SK-N-SH (cell line): ENCODE data around the gene DLG2. TPM values are rescaled to one million over a fixed set of nuclear protein-coding genes. Genes with fewer than 3 reads are reported as not detected.

Experiments
- CTCF ChIA-PET: fragments of 300-600, 350-600 bp; formaldehyde crosslinking; extraction: SDS; loops from one replicate; lab custom pipeline; 2021; lab: Yijun Ruan, JAX
- POLR2A ChIA-PET: fragments of 350-600 bp; sonication (Branson Sonifier 250); formaldehyde crosslinking; extraction: SDS; loops from one replicate; lab custom pipeline; 2020; ENCODE audit warnings: antibody characterized with exemption, inconsistent platforms; lab: Yijun Ruan, JAX
- DNase-seq: peaks from one replicate; pipeline ENCODE4 v3.0.0; 2012
- H2AFZ ChIP-seq: fragments of 200-600 bp; sonication (generic); 2 replicates; pipeline ENCODE4 v1.8.1; 2016; ENCODE audit warnings: antibody characterized with exemption, mild to moderate bottlenecking, low read depth
- H3F3A ChIP-seq: fragments of 200-600 bp; sonication (generic); replicated peaks from 2 replicates; pipeline ENCODE3; 2016; ENCODE audit warnings: antibody characterized with exemption, mild to moderate bottlenecking; ENCODE audit not compliant: insufficient read depth
- H3K27ac ChIP-seq, 2 experiments: fragments of 200-500 bp in 1 of 2; fragments of 200-600 bp in 1 of 2; sonication (Bioruptor generic) in 1 of 2; sonication (generic), shearing (Covaris generic) in 1 of 2; 2 replicates each; pipeline versions ENCODE4 v1.5.1 to v1.6.1; 2014 to 2016; ENCODE audit warnings: low read depth in 2 of 2, inconsistent platforms in 1 of 2, low read length in 1 of 2, mild to moderate bottlenecking in 1 of 2, mixed read lengths in 1 of 2
- H3K27me3 ChIP-seq: fragments of 200-600 bp; sonication (generic), shearing (Covaris generic); 2 replicates; pipeline ENCODE4 v1.6.1; 2016; ENCODE audit warnings: mixed run types; ENCODE audit not compliant: insufficient read depth
- H3K36me3 ChIP-seq, 2 experiments: fragments of 200-500 bp in 1 of 2; fragments of 200-600 bp in 1 of 2; sonication (Bioruptor generic) in 1 of 2; sonication (generic) in 1 of 2; replicated peaks in 1 of 2; 2 replicates each; pipeline versions ENCODE3 to v1.5.1; 2014 to 2016; ENCODE audit warnings: low read length in 1 of 2, mild to moderate bottlenecking in 1 of 2; ENCODE audit not compliant: insufficient read depth in 2 of 2, control insufficient read depth in 1 of 2
- H3K4me1 ChIP-seq, 2 experiments: fragments of 200-500 bp in 1 of 2; fragments of 200-600 bp in 1 of 2; sonication (Bioruptor generic) in 1 of 2; sonication (generic), shearing (Covaris generic) in 1 of 2; 2 replicates each; pipeline versions ENCODE4 v1.5.1 to v1.6.1; 2014 to 2016; ENCODE audit warnings: low read depth in 1 of 2, low read length in 1 of 2, mixed run types in 1 of 2; ENCODE audit not compliant: insufficient read depth in 2 of 2, control insufficient read depth in 1 of 2
- H3K4me2 ChIP-seq: fragments of 200-600 bp; sonication (generic), shearing (Covaris generic); 2 replicates; pipeline ENCODE4 v1.6.1; 2017; ENCODE audit warnings: mixed run types
- H3K4me3 ChIP-seq, 2 experiments: fragments of 200-500 bp in 1 of 2; fragments of 200-600 bp in 1 of 2; sonication (Bioruptor generic) in 1 of 2; sonication (generic), shearing (Covaris generic) in 1 of 2; 2 replicates each; pipeline versions ENCODE4 v1.5.1 to v1.8.1; 2014 to 2016; ENCODE audit warnings: low read depth in 2 of 2, inconsistent platforms in 1 of 2, low read length in 1 of 2, mild to moderate bottlenecking in 1 of 2, mixed read lengths in 1 of 2, moderate library complexity in 1 of 2
- H3K79me2 ChIP-seq: fragments of 200-600 bp; sonication (generic); 2 replicates; pipeline ENCODE4 v1.8.1; 2017; ENCODE audit warnings: mild to moderate bottlenecking; ENCODE audit not compliant: insufficient read depth
- H3K9ac ChIP-seq: fragments of 200-600 bp; sonication (generic); 2 replicates; pipeline ENCODE4 v1.6.1; 2017; ENCODE audit warnings: mixed run types
- H3K9me2 ChIP-seq: fragments of 200-600 bp; sonication (generic); 2 replicates; pipeline ENCODE4 v1.6.1; 2017; ENCODE audit warnings: mixed run types
- H3K9me3 ChIP-seq: fragments of 200-600 bp; sonication (generic); 2 replicates; pipeline ENCODE4 v1.6.1; 2017; ENCODE audit warnings: mixed run types, mild to moderate bottlenecking, moderate library complexity
- H4K20me1 ChIP-seq: fragments of 200-600 bp; sonication (generic); 2 replicates; pipeline ENCODE4 v1.6.1; 2017; ENCODE audit warnings: mild to moderate bottlenecking, mixed run types; ENCODE audit not compliant: insufficient read depth
- CHD2 ChIP-seq: fragments of 150-350 bp; IDR thresholded peaks from 2 replicates; pipeline ENCODE4 v1.6.1; 2018; ENCODE audit warnings: low read length; ENCODE audit not compliant: partially characterized antibody
- ELF1 ChIP-seq: IDR thresholded peaks from 2 replicates; pipeline ENCODE4 v1.4.0; 2012
- EZH2phosphoT487 ChIP-seq: fragments of 200-600 bp; sonication (generic); IDR thresholded peaks from 2 replicates; pipeline ENCODE4 v1.6.1; 2017; ENCODE audit warnings: low read depth, mixed run types, mild to moderate bottlenecking, antibody characterized with exemption, moderate library complexity, borderline replicate concordance
- FOSL2 ChIP-seq: IDR thresholded peaks from 2 replicates; pipeline ENCODE4 v1.4.0; 2012; ENCODE audit warnings: low read depth, mild to moderate bottlenecking, moderate library complexity, borderline replicate concordance
- FOXJ3 ChIP-seq: sonication (generic); formaldehyde crosslinking; IDR thresholded peaks from 2 replicates; pipeline ENCODE4 v1.5.1; 2020; ENCODE audit warnings: mild to moderate bottlenecking, missing genetic modification reagents
- FOXM1 ChIP-seq: IDR thresholded peaks from 2 replicates; pipeline ENCODE4 v1.4.0; 2012; ENCODE audit warnings: low read depth, mild to moderate bottlenecking
- GATA2 ChIP-seq: sonication (generic); formaldehyde crosslinking; IDR thresholded peaks from 2 replicates; pipeline ENCODE4 v1.5.0; 2020; ENCODE audit warnings: mild to moderate bottlenecking, missing genetic modification reagents
- IRF3 ChIP-seq: fragments of 150-350 bp; IDR thresholded peaks from 2 replicates; pipeline ENCODE4 v1.6.1; 2016; ENCODE audit warnings: mild to moderate bottlenecking, low read depth, low read length
- MEF2A ChIP-seq: IDR thresholded peaks from 2 replicates; pipeline ENCODE4 v1.4.0; 2012; ENCODE audit warnings: low read depth, borderline replicate concordance
- MXI1 ChIP-seq: IDR thresholded peaks from 2 replicates; pipeline ENCODE4 v1.6.1; 2012; ENCODE audit warnings: mild to moderate bottlenecking, low read depth, low read length, improper control_type of control experiment
- NRF1 ChIP-seq: IDR thresholded peaks from 2 replicates; pipeline ENCODE4 v1.6.1; 2012; ENCODE audit warnings: low read depth, mild to moderate bottlenecking, low read length
- POLR2AphosphoS5 ChIP-seq: IDR thresholded peaks from 2 replicates; pipeline ENCODE4 v1.6.1; 2012; ENCODE audit warnings: low read depth, low read length
- RAD21 ChIP-seq: IDR thresholded peaks from 2 replicates; pipeline ENCODE4 v1.6.1; 2012; ENCODE audit warnings: mild to moderate bottlenecking, low read length
- RCOR1 ChIP-seq: fragments of 150-350 bp; IDR thresholded peaks from 2 replicates; pipeline ENCODE4 v1.6.1; 2017; ENCODE audit warnings: antibody characterized with exemption, low read length
- RXRA ChIP-seq: IDR thresholded peaks from 2 replicates; pipeline ENCODE4 v1.4.0; 2012; ENCODE audit warnings: low read depth, mild to moderate bottlenecking, borderline replicate concordance
- SIN3A ChIP-seq: IDR thresholded peaks from 2 replicates; pipeline ENCODE4 v1.6.1; 2012; ENCODE audit warnings: low read depth, mild to moderate bottlenecking, low read length, moderate library complexity, borderline replicate concordance
- TCF12 ChIP-seq: IDR thresholded peaks from 2 replicates; pipeline ENCODE4 v1.4.0; 2012
- TEAD4 ChIP-seq: IDR thresholded peaks from 2 replicates; pipeline ENCODE4 v1.4.0; 2012; ENCODE audit warnings: mild to moderate bottlenecking, borderline replicate concordance; ENCODE audit not compliant: insufficient read depth
- USF1 ChIP-seq: IDR thresholded peaks from 2 replicates; pipeline ENCODE4 v1.4.0; 2012; ENCODE audit warnings: low read depth, borderline replicate concordance
- YY1 ChIP-seq: IDR thresholded peaks from 2 replicates; pipeline ENCODE4 v1.4.0; 2012; ENCODE audit warnings: low read depth, mild to moderate bottlenecking
- WGBS: methylation state at CpG from one replicate; pipeline ENCODE4 v1.1.6; 2017; ENCODE audit warnings: low lambda C conversion rate; 5-methylcytosine and 5-hydroxymethylcytosine counted together
- polyA plus RNA-seq, 3 experiments: library from polyadenylated mRNA; depleted of rRNA; stranded (reverse); fragments of >200 nt; gene quantifications; 2 replicates each; pipeline ENCODE4 v1.2.3, GENCODE V29; 2012
- TF ChIP-seq, protein P1 (sequence below): IDR thresholded peaks from 2 replicates; pipeline ENCODE4 v1.4.0; 2012; ENCODE audit warnings: low read depth

The DLG2 gene
- polyA plus RNA-seq, 1 of the 3 experiments (the other 2 are of a cell fraction): 0.21 TPM

DNA sequence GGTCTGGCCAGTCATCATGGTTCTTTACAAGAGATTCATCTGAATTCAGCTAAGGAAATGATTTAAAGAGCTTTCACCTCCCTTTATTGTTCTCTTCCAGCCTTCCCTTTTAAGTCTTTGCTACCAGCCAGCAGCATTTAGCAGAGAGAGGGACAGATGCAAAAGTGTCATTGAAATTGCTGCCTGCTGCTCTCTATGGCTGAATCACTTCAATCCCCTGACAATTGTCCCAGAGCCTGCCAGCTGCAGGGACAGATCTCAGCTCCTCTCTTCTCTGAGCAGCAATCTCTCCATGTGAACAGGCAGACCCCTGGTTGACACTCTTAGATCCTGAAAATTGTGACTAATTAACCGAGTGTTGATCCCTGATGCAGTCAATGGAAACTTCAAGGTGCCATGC lies 1524.0 kb downstream of the DLG2 start:
- H3K36me3 ChIP-seq: no peaks in the 10 kb centered on the region
- no peak overlapping the region for H3K27ac ChIP-seq
- WGBS: 29% methylated on average over 1 of the region's 1 CpG
- no peak overlapping the region for H3K4me2 ChIP-seq
- H4K20me1 ChIP-seq: no peaks in the 10 kb centered on the region
- no peak for TF ChIP-seq TEAD4
- no peak for TF ChIP-seq MXI1
- TF ChIP-seq, protein P1, sequence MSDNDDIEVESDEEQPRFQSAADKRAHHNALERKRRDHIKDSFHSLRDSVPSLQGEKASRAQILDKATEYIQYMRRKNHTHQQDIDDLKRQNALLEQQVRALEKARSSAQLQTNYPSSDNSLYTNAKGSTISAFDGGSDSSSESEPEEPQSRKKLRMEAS: no peak
- no peak for TF ChIP-seq CHD2
- TF ChIP-seq USF1: no peak
- no peak for TF ChIP-seq RCOR1
- no peak for TF ChIP-seq FOXM1
- TF ChIP-seq EZH2phosphoT487: no peak
- no peak for TF ChIP-seq YY1
- TF ChIP-seq RAD21: no peak
- no peak for TF ChIP-seq FOSL2
- TF ChIP-seq MEF2A: no peak
- TF ChIP-seq SIN3A: no peak
- no peak for TF ChIP-seq IRF3
- TF ChIP-seq RXRA: no peak
- TF ChIP-seq TCF12: no peak
- TF ChIP-seq ELF1: no peak
- ChIA-PET POLR2A (no interaction called here), CTCF (no interaction called here)
- H2AFZ ChIP-seq: no peak overlapping the region
- H3K9me2 ChIP-seq: no peaks in the 10 kb centered on the region
- no peaks in the 10 kb centered on the region for H3F3A ChIP-seq
- H3K27me3 ChIP-seq: no peaks in the 10 kb centered on the region
- H3K4me1 ChIP-seq: peaks cover 0 to 2% of the 10 kb centered on the region in 2 experiments; a peak in 1 of 4 replicates
- DNase-seq: no peak
- no peaks in the 10 kb centered on the region; the same call in 1 of the 2 replicates for H3K9me3 ChIP-seq
- no peaks in the 10 kb centered on the region for H3K79me2 ChIP-seq
- no peak overlapping the region for H3K9ac ChIP-seq
- no peak overlapping the region for H3K4me3 ChIP-seq

- no peak for DNase-seq
- 39% methylated on average over 3 of the region's 3 CpGs for WGBS
- ChIA-PET POLR2A (no interaction called here), CTCF (interaction anchor here (0.6 kb wide), 1 partner anchor 39 kb away, joined by 3 read pairs; no protein-coding TSS in a partner anchor)
- H3K9me2 ChIP-seq: no peaks in the 10 kb centered on the region
- H3K27ac ChIP-seq: no peak overlapping the region
- no peaks in the 10 kb centered on the region for H3K9me3 ChIP-seq
- no peaks in the 10 kb centered on the region; a peak in 1 of 4 replicates for H3K4me1 ChIP-seq
- H2AFZ ChIP-seq: no peak overlapping the region
- H3K4me3 ChIP-seq: no peak overlapping the region
- H3F3A ChIP-seq: no peaks in the 10 kb centered on the region
- no peak overlapping the region for H3K9ac ChIP-seq
- TF ChIP-seq TCF12: no peak
- TF ChIP-seq FOXJ3: no peak
- no peak for TF ChIP-seq IRF3
- no peak for TF ChIP-seq USF1
- TF ChIP-seq POLR2AphosphoS5: no peak
- no peak for TF ChIP-seq MXI1
- TF ChIP-seq RAD21: no peak
- no peak for TF ChIP-seq NRF1
- no peak for TF ChIP-seq GATA2
- H3K79me2 ChIP-seq: no peaks in the 10 kb centered on the region
- H3K36me3 ChIP-seq: no peaks in the 10 kb centered on the region
- H3K4me2 ChIP-seq: no peak overlapping the region
- H3K27me3 ChIP-seq: no peaks in the 10 kb centered on the region
- no peaks in the 10 kb centered on the region for H4K20me1 ChIP-seq
Measured at GRCh38 chr11:84097186-84097585, 1530.0 kb downstream of the DLG2 start.
